GM12878 (cell line): ENCODE measurements around the gene EMILIN2. TPM values are rescaled to one million over a fixed set of nuclear protein-coding genes. Genes with fewer than 3 reads are reported as not detected.

ENCODE experiments used
- ATAC-seq: fragments of 200-7000 bp; cut with Tn5 transposase; 3 replicates; pipeline ENCODE4 v1.9.1; 2020; ENCODE audit warnings: mild to moderate bottlenecking, moderate library complexity
- BruUV-seq: library from RNA; stranded (reverse); fragments of 400-500 nt; replicated peaks from 2 replicates; lab custom pipeline; 2021; lab: Mats Ljungman, UMichigan
- CTCF ChIA-PET: fragments of 300-600 bp; sonication (Branson Sonifier 250); formaldehyde crosslinking; extraction: SDS; loops from one replicate; lab custom pipeline; 2021; ENCODE audit warnings: inconsistent platforms; lab: Yijun Ruan, JAX
- POLR2A ChIA-PET: fragments of 350-600 bp; formaldehyde crosslinking; extraction: SDS; loops from one replicate; lab custom pipeline; 2021; ENCODE audit warnings: inconsistent platforms; lab: Charles Lee
- RAD21 ChIA-PET: fragments of 300-600 bp; sonication (Branson Sonifier 250); formaldehyde crosslinking; loops from one replicate; lab custom pipeline; 2023; ENCODE audit warnings: antibody characterized with exemption; ENCODE audit not compliant: unreplicated experiment; lab: Charles Lee
- SMC1A ChIA-PET: fragments of 300-600 bp; sonication (Branson Sonifier 250); formaldehyde crosslinking; loops from one replicate; lab custom pipeline; 2023; ENCODE audit not compliant: unreplicated experiment, uncharacterized antibody; lab: Charles Lee
- DNase-seq: peaks from one replicate; pipeline ENCODE4 v3.0.0-alpha.2; 2011; ENCODE audit warnings: low read depth, low spot score
- FAIRE-seq: peaks from 3 replicates; lab custom pipeline; 2011; peaks lifted over from hg19 to GRCh38; lab: Jason Lieb, UNC
- H2AFZ ChIP-seq: 2 replicates; pipeline ENCODE4 v1.6.0; 2011; ENCODE audit warnings: low read depth, low read length, control low read depth; ENCODE audit not compliant: control insufficient read depth
- H3K27ac ChIP-seq: 2 replicates; pipeline ENCODE4 v1.5.1; 2011; ENCODE audit warnings: control low read depth; ENCODE audit not compliant: control insufficient read depth, insufficient read depth
- H3K27me3 ChIP-seq, 2 experiments: replicated peaks in 1 of 2; 2 replicates each; pipeline versions ENCODE4 v1.6.0 to v1.6.1; 2011; ENCODE audit warnings: low read length in 1 of 2; ENCODE audit not compliant: control insufficient read depth in 2 of 2, insufficient read depth in 2 of 2
- H3K36me3 ChIP-seq, 2 experiments: 2 replicates each; pipeline ENCODE4 v1.5.1; 2011; ENCODE audit warnings: low read length in 1 of 2; ENCODE audit not compliant: control insufficient read depth in 2 of 2, insufficient read depth in 2 of 2
- H3K4me1 ChIP-seq: 2 replicates; pipeline ENCODE4 v1.6.1; 2011; ENCODE audit warnings: mild to moderate bottlenecking, low read length, moderate library complexity, mixed read lengths; ENCODE audit not compliant: control insufficient read depth, insufficient read depth
- H3K4me2 ChIP-seq: 2 replicates; pipeline ENCODE4 v1.6.0; 2011; ENCODE audit warnings: control low read depth; ENCODE audit not compliant: control insufficient read depth, insufficient read depth
- H3K4me3 ChIP-seq: fragments of 200-600 bp; sonication (generic); 2 replicates; pipeline ENCODE4 v1.5.1; 2016
- H3K79me2 ChIP-seq: 2 replicates; pipeline ENCODE4 v1.6.0; 2011; ENCODE audit warnings: low read length; ENCODE audit not compliant: control insufficient read depth, insufficient read depth
- H3K9ac ChIP-seq: 2 replicates; pipeline ENCODE4 v1.8.0; 2011; ENCODE audit warnings: low read length, control low read depth, mixed read lengths; ENCODE audit not compliant: control insufficient read depth, insufficient read depth
- H3K9me3 ChIP-seq: replicated peaks from 3 replicates; pipeline ENCODE4 v1.5.1; 2011; ENCODE audit warnings: mild to moderate bottlenecking, low read length; ENCODE audit not compliant: control insufficient read depth, insufficient read depth
- H4K20me1 ChIP-seq: 2 replicates; pipeline ENCODE4 v1.6.0; 2011; ENCODE audit not compliant: control insufficient read depth, insufficient read depth
- BCL3 ChIP-seq: IDR thresholded peaks from 2 replicates; pipeline ENCODE4 v1.6.1; 2011; ENCODE audit warnings: borderline replicate concordance, low read depth, mild to moderate bottlenecking, moderate library complexity, low read length; ENCODE audit not compliant: insufficient read depth, poor library complexity, severe bottlenecking
- BMI1 ChIP-seq: fragments of 450-650 bp; IDR thresholded peaks from 2 replicates; pipeline ENCODE4 v1.6.1; 2016; ENCODE audit warnings: mild to moderate bottlenecking, moderate library complexity, borderline replicate concordance
- CEBPZ ChIP-seq: fragments of 150-350 bp; IDR thresholded peaks from 2 replicates; pipeline ENCODE4 v1.6.1; 2016; ENCODE audit warnings: low read depth, low read length
- EED ChIP-seq: sonication (generic); IDR thresholded peaks from 2 replicates; pipeline ENCODE4 v1.6.1; 2016; ENCODE audit warnings: antibody characterized with exemption, low read depth
- FOXM1 ChIP-seq: IDR thresholded peaks from 2 replicates; pipeline ENCODE4 v1.6.1; 2012; ENCODE audit warnings: low read depth, mild to moderate bottlenecking, inconsistent platforms, low read length, moderate library complexity
- IRF3 ChIP-seq: fragments of 450-650 bp; IDR thresholded peaks from 2 replicates; pipeline ENCODE4 v1.6.1; 2014; ENCODE audit warnings: mild to moderate bottlenecking
- KDM1A ChIP-seq: fragments of 200-600 bp; sonication (generic); IDR thresholded peaks from 2 replicates; pipeline ENCODE4 v1.6.1; 2016; ENCODE audit warnings: borderline replicate concordance
- MEF2A ChIP-seq: IDR thresholded peaks from 2 replicates; pipeline ENCODE4 v1.6.1; 2011; ENCODE audit warnings: low read depth, mild to moderate bottlenecking, low read length, moderate library complexity; ENCODE audit not compliant: insufficient read depth
- MTA3 ChIP-seq: IDR thresholded peaks from 2 replicates; pipeline ENCODE4 v1.6.1; 2012; ENCODE audit warnings: low read length, inconsistent platforms, borderline replicate concordance
- MYB ChIP-seq: fragments of 150-350 bp; IDR thresholded peaks from 2 replicates; pipeline ENCODE4 v1.6.1; 2014; ENCODE audit warnings: mild to moderate bottlenecking, low read depth, low read length, borderline replicate concordance
- PAX5 ChIP-seq: IDR thresholded peaks from 2 replicates; pipeline ENCODE4 v1.6.1; 2011; ENCODE audit warnings: low read depth, low read length, borderline replicate concordance
- POLR2A ChIP-seq: IDR thresholded peaks from 2 replicates; pipeline ENCODE4 v1.6.1; 2011; ENCODE audit warnings: low read depth, mild to moderate bottlenecking, low read length
- RUNX3 ChIP-seq: IDR thresholded peaks from 2 replicates; pipeline ENCODE4 v1.6.1; 2012; ENCODE audit warnings: low read length, inconsistent platforms
- SREBF1 ChIP-seq: IDR thresholded peaks from 2 replicates; pipeline ENCODE4 v1.6.1; 2012; ENCODE audit warnings: mild to moderate bottlenecking, low read length
- TAF1 ChIP-seq: IDR thresholded peaks from 2 replicates; pipeline ENCODE4 v1.6.1; 2011; ENCODE audit warnings: mild to moderate bottlenecking, low read depth, low read length, borderline replicate concordance
- whole genome bisulfite sequencing: methylation state at CpG from one replicate; pipeline ENCODE4 v1.1.6; 2016; ENCODE audit warnings: low lambda C conversion rate; ENCODE audit not compliant: insufficient replicate concordance, insufficient coverage; ENCODE audit errors: missing lambda C conversion rate; 5-methylcytosine and 5-hydroxymethylcytosine counted together
- in situ Hi-C: fragments of 300-500 bp; cut with MboI; formaldehyde crosslinking; loops from 9 replicates; pipeline ENCODE4 v1.14.3; 2018; ENCODE audit warnings: mixed read lengths
- intact Hi-C: fragments of 100-400 bp; cut with micrococcal nuclease; formaldehyde crosslinking; loops from one replicate; pipeline ENCODE4 v1.14.2; 2022; ENCODE audit not compliant: unreplicated experiment
- polyA plus RNA-seq, 11 experiments: library from polyadenylated mRNA; depleted of rRNA in 4 of 11; unstranded in 6 of 11; stranded (reverse) in 5 of 11; fragments of >200 nt; fragmentation: Nextera tagmentation in 4 of 11; fragmentation: Illumina TruSeq in 1 of 11; extraction: Ambion mirVana in 4 of 11; extraction: Trizol in 1 of 11; gene quantifications; 1 replicate in 1 of 11; 2 replicates in 10 of 11; pipeline versions ENCODE4 v1.2.1 to v1.2.3, GENCODE V29; 2011 to 2016; ENCODE audit warnings: inconsistent platforms in 2 of 11, missing spikeins in 2 of 11, low read depth in 1 of 11
- total RNA-seq, 4 experiments: library from RNA; depleted of rRNA in 3 of 4; stranded (reverse); fragments of >200 nt in 3 of 4; fragmentation: Illumina TruSeq in 1 of 4; extraction: Trizol in 1 of 4; gene quantifications; 2 replicates each; pipeline versions ENCODE4 v1.2.1 to v1.2.3, GENCODE V29; 2013 to 2021
- TF ChIP-seq, protein P1 (sequence below): fragments of 450-650 bp; IDR thresholded peaks from 2 replicates; pipeline ENCODE4 v1.6.1; 2018; ENCODE audit warnings: mild to moderate bottlenecking, low read depth, moderate library complexity; ENCODE audit not compliant: partially characterized antibody

The EMILIN2 gene
- total and polyA plus RNA-seq, 10 of the 15 experiments (the other 5 are each of a cell fraction or from before 2014, with no cell fraction given) = 0.58 to 18.4 (median 5.9) TPM

GRCh38 chr18:2869207-2869606, 22.4 kb downstream of the EMILIN2 start (continued):
- TF ChIP-seq CEBPZ = no peak
- no peak for TF ChIP-seq BCL3

DNA sequence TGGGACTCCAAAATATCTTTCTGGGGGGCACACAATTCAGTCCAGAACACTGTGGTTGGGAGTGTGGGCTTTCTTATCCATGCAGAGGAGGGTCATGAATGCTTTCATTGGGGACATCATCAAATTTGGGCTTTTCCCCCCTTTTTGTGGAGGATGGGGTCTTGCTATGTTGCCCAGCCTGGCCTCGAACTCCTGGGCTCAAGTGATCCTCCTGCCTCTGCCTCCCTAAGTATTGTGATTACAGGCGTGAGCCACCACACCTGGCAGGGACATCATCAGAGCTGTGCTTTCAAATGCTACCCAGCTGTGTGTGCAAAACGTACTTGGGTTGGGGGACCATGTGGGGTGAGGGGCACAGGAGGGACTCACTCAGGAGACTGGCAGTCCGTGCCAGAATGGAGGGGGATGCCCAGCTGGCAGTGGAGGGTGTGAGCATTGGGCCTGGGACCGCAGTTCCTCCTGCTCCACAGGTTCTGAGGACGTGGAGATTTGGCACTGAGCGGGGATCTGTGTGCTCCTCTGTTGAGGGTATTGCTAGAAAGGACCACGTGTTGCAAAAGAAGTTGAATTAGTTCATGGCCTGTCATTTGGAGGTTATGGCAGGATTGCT, 24.4 kb downstream of the EMILIN2 start:
- H2AFZ ChIP-seq = no peak overlapping the region
- SMC1A ChIA-PET = no interaction called here
- no peaks in the 10 kb centered on the region for H4K20me1 ChIP-seq
- in situ Hi-C loops = no loop called here
- no peaks in the 10 kb centered on the region for H3K9me3 ChIP-seq
- no peaks in the 10 kb centered on the region for H3K27me3 ChIP-seq
- RAD21 ChIA-PET = no interaction called here
- no peak overlapping the region for H3K27ac ChIP-seq
- H3K4me3 ChIP-seq = no peak overlapping the region
- BruUV-seq = no TSS peak
- H3K79me2 ChIP-seq = no peaks in the 10 kb centered on the region
- no peak for DNase-seq
- CTCF ChIA-PET = no interaction called here
- POLR2A ChIA-PET = no interaction called here
- FAIRE-seq = no peak
- H3K36me3 ChIP-seq = no peaks in the 10 kb centered on the region
- 24% methylated on average over 8 of the region's 8 CpGs for WGBS
- ATAC-seq = no peak
- intact Hi-C loops = no loop called here
- H3K9ac ChIP-seq = no peak overlapping the region
- no peak overlapping the region for H3K4me2 ChIP-seq
- no peaks in the 10 kb centered on the region for H3K4me1 ChIP-seq
- TF ChIP-seq POLR2A (no peak), EED (no peak), PAX5 (no peak), IRF3 (no peak), MYB (no peak), BMI1 (no peak), MEF2A (no peak), KDM1A (no peak), TAF1 (no peak), FOXM1 (no peak), RUNX3 (no peak), SREBF1 (no peak), MTA3 (no peak)
- TF ChIP-seq, protein P1, sequence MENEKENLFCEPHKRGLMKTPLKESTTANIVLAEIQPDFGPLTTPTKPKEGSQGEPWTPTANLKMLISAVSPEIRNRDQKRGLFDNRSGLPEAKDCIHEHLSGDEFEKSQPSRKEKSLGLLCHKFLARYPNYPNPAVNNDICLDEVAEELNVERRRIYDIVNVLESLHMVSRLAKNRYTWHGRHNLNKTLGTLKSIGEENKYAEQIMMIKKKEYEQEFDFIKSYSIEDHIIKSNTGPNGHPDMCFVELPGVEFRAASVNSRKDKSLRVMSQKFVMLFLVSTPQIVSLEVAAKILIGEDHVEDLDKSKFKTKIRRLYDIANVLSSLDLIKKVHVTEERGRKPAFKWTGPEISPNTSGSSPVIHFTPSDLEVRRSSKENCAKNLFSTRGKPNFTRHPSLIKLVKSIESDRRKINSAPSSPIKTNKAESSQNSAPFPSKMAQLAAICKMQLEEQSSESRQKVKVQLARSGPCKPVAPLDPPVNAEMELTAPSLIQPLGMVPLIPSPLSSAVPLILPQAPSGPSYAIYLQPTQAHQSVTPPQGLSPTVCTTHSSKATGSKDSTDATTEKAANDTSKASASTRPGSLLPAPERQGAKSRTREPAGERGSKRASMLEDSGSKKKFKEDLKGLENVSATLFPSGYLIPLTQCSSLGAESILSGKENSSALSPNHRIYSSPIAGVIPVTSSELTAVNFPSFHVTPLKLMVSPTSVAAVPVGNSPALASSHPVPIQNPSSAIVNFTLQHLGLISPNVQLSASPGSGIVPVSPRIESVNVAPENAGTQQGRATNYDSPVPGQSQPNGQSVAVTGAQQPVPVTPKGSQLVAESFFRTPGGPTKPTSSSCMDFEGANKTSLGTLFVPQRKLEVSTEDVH = no peak
